GM23248 (cell line): ENCODE data around the gene MOV10L1. TPM values are rescaled to one million over a fixed set of nuclear protein-coding genes. Genes with fewer than 3 reads are reported as not detected.

Experiments used
- DNase-seq: peaks from one replicate; pipeline ENCODE4 v3.0.0-alpha.2; 2015
- H2AFZ ChIP-seq: fragments of 200-600 bp; sonication (generic); 2 replicates; pipeline ENCODE4 v1.6.1; 2016; ENCODE audit warnings: antibody characterized with exemption
- H3F3A ChIP-seq: fragments of 200-600 bp; sonication (generic); 2 replicates; pipeline ENCODE4 v1.6.1; 2016; ENCODE audit warnings: mild to moderate bottlenecking, antibody characterized with exemption, mixed run types; ENCODE audit not compliant: insufficient read depth
- H3K27ac ChIP-seq: fragments of 200-600 bp; sonication (generic); 2 replicates; pipeline ENCODE4 v1.5.1; 2016; ENCODE audit warnings: mild to moderate bottlenecking
- H3K27me3 ChIP-seq: fragments of 200-600 bp; sonication (generic); replicated peaks from 2 replicates; pipeline ENCODE4 v1.6.1; 2016; ENCODE audit warnings: mild to moderate bottlenecking; ENCODE audit not compliant: insufficient read depth
- H3K36me3 ChIP-seq: fragments of 200-600 bp; sonication (generic); 2 replicates; pipeline ENCODE4 v1.6.1; 2016; ENCODE audit warnings: low read depth, mild to moderate bottlenecking
- H3K4me1 ChIP-seq: fragments of 200-600 bp; sonication (generic); 2 replicates; pipeline ENCODE4 v1.6.1; 2016; ENCODE audit warnings: mild to moderate bottlenecking; ENCODE audit not compliant: insufficient read depth
- H3K4me2 ChIP-seq: fragments of 200-600 bp; sonication (generic); one replicate; pipeline ENCODE4 v1.6.1; 2016; ENCODE audit warnings: mild to moderate bottlenecking; ENCODE audit not compliant: unreplicated experiment
- H3K4me3 ChIP-seq: fragments of 200-600 bp; sonication (generic); 2 replicates; pipeline ENCODE4 v1.5.1; 2016; ENCODE audit warnings: mild to moderate bottlenecking
- H3K79me2 ChIP-seq: fragments of 200-600 bp; sonication (generic); 2 replicates; pipeline ENCODE4 v1.6.1; 2016; ENCODE audit warnings: mild to moderate bottlenecking; ENCODE audit not compliant: insufficient read depth
- H3K9ac ChIP-seq: fragments of 200-600 bp; sonication (generic); 2 replicates; pipeline ENCODE4 v1.6.1; 2016; ENCODE audit warnings: mild to moderate bottlenecking
- H3K9me2 ChIP-seq: fragments of 200-600 bp; sonication (generic); 2 replicates; pipeline ENCODE4 v1.6.1; 2016; ENCODE audit warnings: mixed run types, mild to moderate bottlenecking, moderate library complexity; ENCODE audit not compliant: insufficient read depth
- H3K9me3 ChIP-seq: fragments of 200-600 bp; sonication (generic); one replicate; pipeline ENCODE4 v1.6.1; 2017; ENCODE audit warnings: low read depth
- H4K20me1 ChIP-seq: fragments of 200-600 bp; sonication (generic); 2 replicates; pipeline ENCODE4 v1.6.0; 2016; ENCODE audit not compliant: insufficient read depth
- EZH2 ChIP-seq: fragments of 200-600 bp; sonication (generic); IDR thresholded peaks from 2 replicates; pipeline ENCODE4 v1.6.1; 2018; ENCODE audit warnings: antibody characterized with exemption, mild to moderate bottlenecking; ENCODE audit not compliant: insufficient read depth, poor library complexity, severe bottlenecking
- EZH2phosphoT487 ChIP-seq: fragments of 200-600 bp; sonication (generic); IDR thresholded peaks from 2 replicates; pipeline ENCODE4 v1.6.1; 2018; ENCODE audit warnings: antibody characterized with exemption, moderate library complexity, mild to moderate bottlenecking, low read depth; ENCODE audit not compliant: insufficient read depth
- WGBS, 2 experiments: methylation state at CpG; one replicate each; pipeline ENCODE4 v1.1.6; 2015 to 2017; ENCODE audit warnings: low lambda C conversion rate in 2 of 2, low coverage in 1 of 2; ENCODE audit errors: missing lambda C conversion rate in 2 of 2; 5-methylcytosine and 5-hydroxymethylcytosine counted together
- in situ Hi-C: fragments of 300-500 bp; cut with MboI; formaldehyde crosslinking; loops from 2 replicates; pipeline ENCODE4 v1.15.0; 2020
- polyA plus RNA-seq: library from polyadenylated mRNA; unstranded; fragments of >200 nt; fragmentation: Nextera tagmentation; extraction: Ambion mirVana; gene quantifications from 2 replicates; pipeline ENCODE4 v1.2.1, GENCODE V29; 2016
- total RNA-seq: library from RNA; depleted of rRNA; stranded (reverse); fragments of >200 nt; shearing (Covaris generic); gene quantifications from 2 replicates; pipeline ENCODE4 v1.2.3, GENCODE V29; 2014

The MOV10L1 gene
- total and polyA plus RNA-seq, 2 experiments from 2014 or later: not detected

DNA sequence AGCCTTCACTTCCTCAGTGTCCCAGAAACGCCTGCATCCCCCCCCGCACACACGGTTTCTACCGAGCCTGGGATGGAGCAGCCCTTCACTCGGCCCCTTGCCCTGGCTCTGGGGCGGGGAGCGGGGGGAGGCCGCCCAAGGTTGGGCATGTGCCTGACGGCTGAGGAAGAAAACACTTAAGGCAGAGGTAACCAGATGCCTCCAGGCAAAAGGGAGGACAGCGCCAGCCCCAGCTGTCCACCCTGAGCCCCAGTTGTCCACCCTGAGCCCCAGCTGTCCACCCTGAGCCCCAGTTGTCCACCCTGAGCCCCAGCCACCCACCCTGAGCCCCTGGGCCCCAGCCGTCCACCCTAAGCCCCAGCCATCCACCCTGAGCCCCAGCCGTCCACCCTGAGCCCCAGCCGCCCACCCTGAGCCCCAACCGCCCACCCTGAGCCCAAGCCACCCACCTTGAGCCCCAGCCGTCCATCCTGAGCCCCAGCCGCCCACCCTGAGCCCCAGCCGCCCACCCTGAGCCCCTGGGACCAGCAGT, 27.9 kb upstream of the MOV10L1 start:
- Histone ChIP-seq H3K4me2 (no peak overlapping the region), H3K9ac (no peak overlapping the region), H3K4me1 (no peaks in the 10 kb centered on the region), H3K36me3 (no peaks in the 10 kb centered on the region), H3K4me3 (no peak overlapping the region), H3K27ac (no peak overlapping the region), H3K27me3 (peaks cover 21% of the 10 kb centered on the region), H3K79me2 (no peaks in the 10 kb centered on the region), H3K9me2 (no peaks in the 10 kb centered on the region), H3F3A (no peaks in the 10 kb centered on the region), H2AFZ (no peak overlapping the region), H3K9me3 (no peaks in the 10 kb centered on the region), H4K20me1 (no peaks in the 10 kb centered on the region)
- DNase-seq: no peak
- 48 to 51% methylated on average over 11 to 17 of the region's 17 CpGs for WGBS, 2 experiments
- TF ChIP-seq EZH2phosphoT487 (no peak), EZH2 (no peak)
- in situ Hi-C loops: no loop called here

DNA sequence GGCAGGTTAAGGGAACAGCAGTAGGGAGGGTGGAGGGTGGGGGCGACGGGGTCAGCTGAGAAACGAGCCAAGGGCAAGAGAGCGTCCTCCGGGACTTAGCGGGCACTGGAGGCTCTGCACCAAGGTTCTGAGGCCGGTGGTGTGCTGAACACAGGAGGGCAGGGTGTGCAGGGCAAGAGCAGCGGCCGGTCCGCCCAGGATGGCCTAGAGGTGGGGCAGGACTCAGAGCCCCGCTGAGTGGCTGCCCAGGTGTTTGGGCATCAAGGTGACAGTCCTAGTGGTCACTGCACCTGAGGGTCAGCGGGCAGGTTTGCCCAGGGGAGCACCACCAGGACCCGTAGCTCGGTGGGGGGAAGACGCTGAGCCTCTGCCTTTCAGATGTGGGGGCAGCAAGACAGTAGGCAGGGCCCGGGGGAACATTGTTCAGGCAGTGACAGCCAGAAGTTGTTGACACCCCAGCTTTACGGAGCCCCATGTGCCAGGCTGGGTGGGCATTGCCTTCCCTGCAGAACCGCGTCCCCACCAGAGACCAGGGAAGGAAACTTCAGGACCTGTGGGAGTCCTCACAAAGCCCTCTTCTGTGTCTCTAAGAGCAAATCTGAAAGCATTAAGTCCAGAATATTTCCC, 27.2 kb upstream of the MOV10L1 start:
- no peaks in the 10 kb centered on the region for H3K9me3 ChIP-seq
- no peaks in the 10 kb centered on the region for H3K36me3 ChIP-seq
- H3K9ac ChIP-seq: no peak overlapping the region
- no peak overlapping the region for H2AFZ ChIP-seq
- WGBS, 2 experiments: 71 to 82% methylated on average over 17 to 19 of the region's 19 CpGs
- H3K4me1 ChIP-seq: no peaks in the 10 kb centered on the region
- no peaks in the 10 kb centered on the region for H3K9me2 ChIP-seq
- no peaks in the 10 kb centered on the region for H4K20me1 ChIP-seq
- H3F3A ChIP-seq: no peaks in the 10 kb centered on the region
- no peaks in the 10 kb centered on the region for H3K79me2 ChIP-seq
- no peak for DNase-seq
- no peak overlapping the region for H3K4me2 ChIP-seq
- TF ChIP-seq EZH2 (no peak), EZH2phosphoT487 (no peak)
- no peak overlapping the region for H3K4me3 ChIP-seq
- H3K27me3 ChIP-seq: peaks cover 20% of the 10 kb centered on the region
- H3K27ac ChIP-seq: no peak overlapping the region
- in situ Hi-C loops: no loop called here

- no peak overlapping the region for H3K4me3 ChIP-seq
- TF ChIP-seq EZH2phosphoT487: no peak
- no peak for TF ChIP-seq EZH2
- 54 to 69% methylated on average over 17 to 18 of the region's 23 CpGs for WGBS, 2 experiments
- no peaks in the 10 kb centered on the region for H3F3A ChIP-seq
- H3K9ac ChIP-seq: no peak overlapping the region
- DNase-seq: no peak
- H2AFZ ChIP-seq: no peak overlapping the region
- no peaks in the 10 kb centered on the region for H3K79me2 ChIP-seq
- no peak overlapping the region for H3K27ac ChIP-seq
- H3K9me2 ChIP-seq: no peaks in the 10 kb centered on the region
- no peaks in the 10 kb centered on the region for H3K4me1 ChIP-seq
- H3K9me3 ChIP-seq: no peaks in the 10 kb centered on the region
- no peaks in the 10 kb centered on the region for H4K20me1 ChIP-seq
- H3K27me3 ChIP-seq: peaks cover 18% of the 10 kb centered on the region
- no peak overlapping the region for H3K4me2 ChIP-seq
- no peaks in the 10 kb centered on the region for H3K36me3 ChIP-seq
- in situ Hi-C loops: no loop called here
Observed at GRCh38 chr22:50063589-50064393, 26.0 kb upstream of the MOV10L1 start.

GRCh38 chr22:50064453-50064852, 25.4 kb upstream of the MOV10L1 start:
- in situ Hi-C loops: no loop called here
- Histone ChIP-seq H3K27ac (no peak overlapping the region), H3K79me2 (no peaks in the 10 kb centered on the region), H4K20me1 (no peaks in the 10 kb centered on the region), H3K4me3 (no peak overlapping the region), H3K36me3 (no peaks in the 10 kb centered on the region), H2AFZ (no peak overlapping the region), H3K9me3 (no peaks in the 10 kb centered on the region), H3K4me1 (no peaks in the 10 kb centered on the region), H3K9me2 (no peaks in the 10 kb centered on the region), H3F3A (no peaks in the 10 kb centered on the region), H3K27me3 (peaks cover 12% of the 10 kb centered on the region), H3K4me2 (no peak overlapping the region), H3K9ac (no peak overlapping the region)
- WGBS, 2 experiments: 50 to 63% methylated on average over 16 to 18 of the region's 18 CpGs
- TF ChIP-seq EZH2phosphoT487 (no peak), EZH2 (no peak)
- no peak for DNase-seq
